H9 (cell line): ENCODE measurements around the gene METTL9. TPM values are rescaled to one million over a fixed set of nuclear protein-coding genes. Genes with fewer than 3 reads are reported as not detected.
"Not testable (repeated sequence)": the region's sequence is repeated elsewhere in the genome, so short reads cannot be mapped to it uniquely, and the experiment has no call there.

ENCODE experiments used
- DNase-seq: peaks from one replicate; pipeline ENCODE4 v3.0.0-alpha.2; 2017
- H2AFZ ChIP-seq: one replicate; pipeline ENCODE4 v1.6.1; 2013; ENCODE audit warnings: mild to moderate bottlenecking, low read length, control low read depth, moderate library complexity
- H2AK5ac ChIP-seq: 2 replicates; pipeline ENCODE4 v1.6.1; 2013; ENCODE audit warnings: low read length, control low read depth, mixed read lengths; ENCODE audit not compliant: insufficient read length
- H2BK120ac ChIP-seq: one replicate; pipeline ENCODE4 v1.6.1; 2013; ENCODE audit warnings: low read depth, mild to moderate bottlenecking, low read length, control low read depth, inconsistent platforms; ENCODE audit not compliant: poor library complexity, severe bottlenecking
- H2BK12ac ChIP-seq: 2 replicates; pipeline ENCODE4 v1.6.1; 2013; ENCODE audit warnings: low read length, control low read depth, mixed read lengths, low read depth; ENCODE audit not compliant: insufficient read length
- H2BK15ac ChIP-seq: 2 replicates; pipeline ENCODE4 v1.6.1; 2013; ENCODE audit warnings: low read depth, low read length, control low read depth
- H2BK20ac ChIP-seq: one replicate; pipeline ENCODE4 v1.6.1; 2013; ENCODE audit warnings: low read depth, mild to moderate bottlenecking, low read length, control low read depth, inconsistent platforms; ENCODE audit not compliant: poor library complexity, severe bottlenecking
- H2BK5ac ChIP-seq: 2 replicates; pipeline ENCODE4 v1.6.1; 2013; ENCODE audit warnings: low read length, control low read depth, mixed read lengths; ENCODE audit not compliant: insufficient read length
- H3K14ac ChIP-seq: 2 replicates; pipeline ENCODE4 v1.6.1; 2013; ENCODE audit warnings: low read length, control low read depth; ENCODE audit not compliant: insufficient read depth
- H3K18ac ChIP-seq: 2 replicates; pipeline ENCODE4 v1.6.1; 2013; ENCODE audit warnings: low read depth, mild to moderate bottlenecking, mixed read lengths, low read length, control low read depth; ENCODE audit not compliant: insufficient read length
- H3K23ac ChIP-seq: 2 replicates; pipeline ENCODE4 v1.6.1; 2013; ENCODE audit warnings: low read length, control low read depth, mixed read lengths, low read depth; ENCODE audit not compliant: insufficient read length
- H3K23me2 ChIP-seq: 2 replicates; pipeline ENCODE4 v1.6.1; 2013; ENCODE audit warnings: low read depth, mild to moderate bottlenecking, mixed read lengths, low read length, control low read depth; ENCODE audit not compliant: insufficient read length, poor library complexity, severe bottlenecking
- H3K27ac ChIP-seq: 2 replicates; pipeline ENCODE4 v1.5.1; 2013; ENCODE audit warnings: low read length, control low read depth, mixed read lengths, low read depth; ENCODE audit not compliant: insufficient read length
- H3K27me3 ChIP-seq: 2 replicates; pipeline ENCODE4 v1.6.1; 2013; ENCODE audit warnings: low read length, control low read depth, inconsistent platforms; ENCODE audit not compliant: insufficient read depth
- H3K4ac ChIP-seq: 2 replicates; pipeline ENCODE4 v1.6.1; 2013; ENCODE audit warnings: low read depth, mild to moderate bottlenecking, control low read depth, inconsistent platforms, low read length, moderate library complexity
- H3K4me1 ChIP-seq: 2 replicates; pipeline ENCODE4 v1.6.1; 2013; ENCODE audit warnings: low read length, control low read depth, inconsistent platforms; ENCODE audit not compliant: insufficient read depth
- H3K4me2 ChIP-seq: 2 replicates; pipeline ENCODE4 v1.6.1; 2013; ENCODE audit warnings: low read length, control low read depth, mixed read lengths; ENCODE audit not compliant: insufficient read length, insufficient read depth
- H3K56ac ChIP-seq: 2 replicates; pipeline ENCODE4 v1.6.1; 2013; ENCODE audit warnings: low read depth, mild to moderate bottlenecking, mixed read lengths, low read length, control low read depth; ENCODE audit not compliant: insufficient read length
- H3K79me1 ChIP-seq: 2 replicates; pipeline ENCODE4 v1.6.1; 2013; ENCODE audit warnings: low read depth, mild to moderate bottlenecking, moderate library complexity, low read length, control low read depth, inconsistent platforms; ENCODE audit not compliant: insufficient read depth, poor library complexity, severe bottlenecking
- H3K79me2 ChIP-seq: 2 replicates; pipeline ENCODE4 v1.6.1; 2013; ENCODE audit warnings: low read length, control low read depth, inconsistent platforms; ENCODE audit not compliant: insufficient read depth
- H3K9ac ChIP-seq: 2 replicates; pipeline ENCODE4 v1.6.1; 2013; ENCODE audit warnings: low read length, control low read depth, mixed read lengths; ENCODE audit not compliant: insufficient read length; ENCODE audit errors: extremely low read depth
- H3K9me3 ChIP-seq: one replicate; pipeline ENCODE4 v1.6.1; 2013; ENCODE audit warnings: low read depth, low read length, inconsistent platforms; ENCODE audit not compliant: control insufficient read depth
- H3T11ph ChIP-seq: one replicate; pipeline ENCODE4 v1.6.1; 2013; ENCODE audit warnings: mild to moderate bottlenecking, low read length, control low read depth, inconsistent platforms
- H4K20me1 ChIP-seq: one replicate; pipeline ENCODE4 v1.6.1; 2013; ENCODE audit not compliant: control insufficient read depth, insufficient read length, insufficient read depth
- H4K5ac ChIP-seq: 2 replicates; pipeline ENCODE4 v1.6.1; 2013; ENCODE audit warnings: low read depth, mild to moderate bottlenecking, mixed read lengths, low read length, control low read depth; ENCODE audit not compliant: insufficient read length
- H4K8ac ChIP-seq: replicated peaks from 2 replicates; pipeline ENCODE4 v1.6.1; 2013; ENCODE audit warnings: low read length, control low read depth, mixed read lengths, low read depth; ENCODE audit not compliant: insufficient read length
- H4K91ac ChIP-seq: 2 replicates; pipeline ENCODE4 v1.6.1; 2013; ENCODE audit warnings: low read depth, mild to moderate bottlenecking, moderate library complexity, mixed read lengths, low read length, control low read depth; ENCODE audit not compliant: insufficient read length
- H3K27ac Mint-ChIP-seq, 3 experiments: 2 replicates in 2 of 3; 3 replicates in 1 of 3; pipeline ENCODE4 v1.8.0; 2020 to 2021; ENCODE audit warnings: mixed read lengths in 3 of 3, mild to moderate bottlenecking in 1 of 3, moderate library complexity in 1 of 3
- H3K27me3 Mint-ChIP-seq: 2 replicates; pipeline ENCODE4 v1.8.0; 2021; ENCODE audit warnings: low read depth, mild to moderate bottlenecking, moderate library complexity, mixed read lengths
- H3K36me3 Mint-ChIP-seq, 3 experiments: 2 replicates in 2 of 3; 3 replicates in 1 of 3; pipeline ENCODE4 v1.8.0; 2020 to 2021; ENCODE audit warnings: low read depth in 3 of 3, mixed read lengths in 3 of 3; ENCODE audit not compliant: insufficient read depth in 1 of 3
- H3K4me1 Mint-ChIP-seq, 2 experiments: 2 replicates each; pipeline ENCODE4 v1.8.0; 2020; ENCODE audit warnings: mixed read lengths in 2 of 2
- H3K4me3 Mint-ChIP-seq, 2 experiments: 2 replicates in 1 of 2; 3 replicates in 1 of 2; pipeline ENCODE4 v1.8.0; 2020 to 2021; ENCODE audit warnings: mild to moderate bottlenecking in 2 of 2, mixed read lengths in 2 of 2, moderate library complexity in 1 of 2
- H3K9me3 Mint-ChIP-seq, 2 experiments: 2 replicates in 1 of 2; 3 replicates in 1 of 2; pipeline ENCODE4 v1.8.0; 2020; ENCODE audit warnings: mild to moderate bottlenecking in 2 of 2, mixed read lengths in 2 of 2, moderate library complexity in 1 of 2
- WGBS: extraction: QIAGEN DNeasy Blood & Tissue Kit; methylation state at CpG from one replicate; pipeline ENCODE4 v1.1.7; 2013; ENCODE audit warnings: missing lambda C conversion rate, low lambda C conversion rate, mixed read lengths; ENCODE audit not compliant: insufficient read length; ENCODE audit errors: extremely low coverage; 5-methylcytosine and 5-hydroxymethylcytosine counted together
- total RNA-seq: library from RNA; stranded (reverse); gene quantifications from 2 replicates; pipeline ENCODE4 v1.2.1, GENCODE V29; 2021

The METTL9 gene
- total RNA-seq, 1 experiment from 2014 or later: 108 TPM

GRCh38 chr16:21577487-21577886 lies 21.9 kb upstream of the METTL9 start:
- not testable (repeated sequence) for H2BK15ac ChIP-seq, H3K4ac ChIP-seq, DNase-seq, H3K27me3 Mint-ChIP-seq, H3K23me2 ChIP-seq, H2BK120ac ChIP-seq, H3T11ph ChIP-seq, H3K9me3 ChIP-seq, H3K4me3 Mint-ChIP-seq, H3K23ac ChIP-seq, H3K9ac ChIP-seq, H2BK20ac ChIP-seq, H3K79me2 ChIP-seq, H3K9me3 Mint-ChIP-seq, H3K4me2 ChIP-seq, H3K4me1 ChIP-seq, H3K27me3 ChIP-seq, H3K14ac ChIP-seq, H4K20me1 ChIP-seq, H4K8ac ChIP-seq, H3K36me3 Mint-ChIP-seq, H3K18ac ChIP-seq, H2BK5ac ChIP-seq, H2AFZ ChIP-seq, H3K4me1 Mint-ChIP-seq, H3K79me1 ChIP-seq, H2BK12ac ChIP-seq, H2AK5ac ChIP-seq, H3K27ac ChIP-seq, H3K27ac Mint-ChIP-seq, H3K56ac ChIP-seq, H4K5ac ChIP-seq, H4K91ac ChIP-seq
- WGBS: no CpG with 5 or more reads among the region's 2 CpGs

- not testable (repeated sequence) for H3K36me3 Mint-ChIP-seq, H3K27me3 ChIP-seq, H3K4me2 ChIP-seq, H3K23ac ChIP-seq, H3K4me1 ChIP-seq, H3K9me3 Mint-ChIP-seq, H4K20me1 ChIP-seq, H4K91ac ChIP-seq, H3K56ac ChIP-seq, H2AK5ac ChIP-seq, H3T11ph ChIP-seq, H3K9ac ChIP-seq, H3K4me3 Mint-ChIP-seq, H2BK5ac ChIP-seq, H3K14ac ChIP-seq, H3K9me3 ChIP-seq, H2BK12ac ChIP-seq, H3K4ac ChIP-seq, H2BK15ac ChIP-seq, H3K79me1 ChIP-seq, H3K27ac Mint-ChIP-seq, H3K4me1 Mint-ChIP-seq, H2BK20ac ChIP-seq, H3K23me2 ChIP-seq, H3K79me2 ChIP-seq, H3K27me3 Mint-ChIP-seq, H2BK120ac ChIP-seq, H2AFZ ChIP-seq, H4K8ac ChIP-seq, DNase-seq, H3K18ac ChIP-seq, H4K5ac ChIP-seq, H3K27ac ChIP-seq
- no CpG with 5 or more reads among the region's 5 CpGs for WGBS
Measured at GRCh38 chr16:21578311-21578710, 21.1 kb upstream of the METTL9 start.
